CD14-positive monocyte (primary cell): ENCODE measurements around the gene OR10A7. TPM values are rescaled to one million over a fixed set of nuclear protein-coding genes. Genes with fewer than 3 reads are reported as not detected.

Experiments
- DNase-seq, 3 donors: peaks; one replicate each; pipeline ENCODE4 v3.0.0-alpha.2; 2011 to 2022
- H2AFZ ChIP-seq: 2 replicates; pipeline ENCODE4 v1.6.0; 2012; ENCODE audit warnings: mild to moderate bottlenecking, low read depth, low read length, inconsistent platforms; ENCODE audit not compliant: insufficient read depth, poor library complexity, severe bottlenecking
- H3K27ac ChIP-seq, 2 donors: 1 replicate in 1 of 2; 2 replicates in 1 of 2; pipeline ENCODE4 v1.5.1; 2012 to 2013; ENCODE audit warnings: low read length in 2 of 2, control low read depth in 1 of 2, inconsistent platforms in 1 of 2, low read depth in 1 of 2, mild to moderate bottlenecking in 1 of 2
- H3K27me3 ChIP-seq, 2 donors: one replicate each; pipeline versions ENCODE4 v1.6.0 to v1.6.1; 2011 to 2013; ENCODE audit warnings: low read length in 2 of 2; ENCODE audit not compliant: control insufficient read depth in 2 of 2, insufficient read depth in 2 of 2
- H3K36me3 ChIP-seq, 2 donors: replicated peaks in 1 of 2; 1 replicate in 1 of 2; 2 replicates in 1 of 2; pipeline versions ENCODE4 v1.5.1 to v1.6.1; 2012 to 2013; ENCODE audit warnings: low read length in 2 of 2, control low read depth in 1 of 2, inconsistent platforms in 1 of 2, mild to moderate bottlenecking in 1 of 2; ENCODE audit not compliant: insufficient read depth in 2 of 2, control insufficient read depth in 1 of 2
- H3K4me1 ChIP-seq, 2 donors: 1 replicate in 1 of 2; 2 replicates in 1 of 2; pipeline versions ENCODE4 v1.5.1 to v1.6.1; 2012 to 2013; ENCODE audit warnings: low read length in 2 of 2, control low read depth in 1 of 2, inconsistent platforms in 1 of 2, mild to moderate bottlenecking in 1 of 2, moderate library complexity in 1 of 2; ENCODE audit not compliant: insufficient read depth in 2 of 2, control insufficient read depth in 1 of 2
- H3K4me2 ChIP-seq: replicated peaks from 2 replicates; pipeline ENCODE3; 2012; ENCODE audit warnings: low read length, moderate library complexity, mild to moderate bottlenecking; ENCODE audit not compliant: poor library complexity, severe bottlenecking; ENCODE audit errors: extremely low read depth
- H3K4me3 ChIP-seq, 3 experiments: fragments of 200-600 bp in 1 of 3; sonication (generic) in 1 of 3; replicated peaks in 1 of 3; 1 replicate in 2 of 3; 2 replicates in 1 of 3; pipeline ENCODE4 v1.5.1; 2011 to 2013; ENCODE audit warnings: low read length in 3 of 3, mild to moderate bottlenecking in 3 of 3, control low read depth in 2 of 3, low read depth in 2 of 3, inconsistent platforms in 1 of 3, moderate library complexity in 1 of 3
- H3K79me2 ChIP-seq: 2 replicates; pipeline ENCODE4 v1.6.0; 2012; ENCODE audit warnings: mild to moderate bottlenecking, control low read depth, inconsistent platforms, low read length, moderate library complexity; ENCODE audit not compliant: insufficient read depth
- H3K9ac ChIP-seq: 2 replicates; pipeline ENCODE4 v1.6.0; 2017; ENCODE audit warnings: low read length, mild to moderate bottlenecking; ENCODE audit not compliant: insufficient read depth, poor library complexity, severe bottlenecking
- H3K9me3 ChIP-seq, 2 donors: replicated peaks in 1 of 2; 1 replicate in 1 of 2; 2 replicates in 1 of 2; pipeline versions ENCODE4 v1.5.1 to v1.6.1; 2012 to 2013; ENCODE audit warnings: low read length in 2 of 2, control low read depth in 1 of 2; ENCODE audit not compliant: control insufficient read depth in 1 of 2, insufficient read depth in 1 of 2
- H4K20me1 ChIP-seq: 2 replicates; pipeline ENCODE4 v1.6.0; 2012; ENCODE audit warnings: mild to moderate bottlenecking, low read length, control low read depth, moderate library complexity; ENCODE audit not compliant: insufficient read depth
- H3K27ac Mint-ChIP-seq, 7 donors: one replicate each; pipeline ENCODE4 v1.8.0; 2020; ENCODE audit warnings: mild to moderate bottlenecking in 7 of 7, mixed read lengths in 7 of 7, moderate library complexity in 6 of 7, inconsistent platforms in 2 of 7
- H3K27me3 Mint-ChIP-seq, 3 donors: one replicate each; pipeline ENCODE4 v1.8.0; 2021 to 2022; ENCODE audit warnings: low read depth in 3 of 3, mild to moderate bottlenecking in 3 of 3, mixed read lengths in 3 of 3, moderate library complexity in 3 of 3, inconsistent platforms in 1 of 3
- H3K36me3 Mint-ChIP-seq, 2 donors: one replicate each; pipeline ENCODE4 v1.8.0; 2020; ENCODE audit warnings: mixed read lengths in 2 of 2, inconsistent platforms in 1 of 2, mild to moderate bottlenecking in 1 of 2
- H3K4me1 Mint-ChIP-seq: one replicate; pipeline ENCODE4 v1.8.0; 2020; ENCODE audit warnings: mild to moderate bottlenecking, mixed read lengths
- H3K4me3 Mint-ChIP-seq, 2 donors: one replicate each; pipeline ENCODE4 v1.8.0; 2020; ENCODE audit warnings: mild to moderate bottlenecking in 2 of 2, mixed read lengths in 2 of 2, moderate library complexity in 1 of 2
- H3K9me3 Mint-ChIP-seq, 7 donors: one replicate each; pipeline ENCODE4 v1.8.0; 2020 to 2022; ENCODE audit warnings: mixed read lengths in 7 of 7, mild to moderate bottlenecking in 6 of 7, moderate library complexity in 6 of 7, inconsistent platforms in 2 of 7
- CTCF ChIP-seq: fragments of 200-600 bp; IDR thresholded peaks from one replicate; pipeline ENCODE4 v1.8.0; 2022; ENCODE audit warnings: antibody characterized with exemption, mild to moderate bottlenecking
- WGBS: methylation state at CpG from one replicate; pipeline ENCODE4 v1.1.5; 2013; ENCODE audit warnings: missing lambda C conversion rate; ENCODE audit not compliant: insufficient coverage; 5-methylcytosine and 5-hydroxymethylcytosine counted together
- intact Hi-C, 2 donors: fragments of 100-400 bp; cut with micrococcal nuclease; formaldehyde crosslinking; loops; one replicate each; pipeline versions ENCODE4 v1.15.0 to v1.15.1; 2023
- polyA plus RNA-seq, 3 donors: library from polyadenylated mRNA; depleted of rRNA in 1 of 3; unstranded in 2 of 3; stranded (reverse) in 1 of 3; fragments of 300-500 nt in 2 of 3; fragments of >200 nt in 1 of 3; fragmentation: Illumina TruSeq in 2 of 3; gene quantifications; 1 replicate in 2 of 3; 2 replicates in 1 of 3; pipeline ENCODE4 v1.2.3, GENCODE V29; 2012 to 2021

OR10A7 gene
- polyA plus RNA-seq, 3 donors, result not detected

GRCh38 chr12:55253281-55253680, 32.5 kb downstream of the OR10A7 start:
- no peak overlapping the region for H3K9ac ChIP-seq
- H3K27ac ChIP-seq, result no peak overlapping the region
- H3K36me3 ChIP-seq, result no peaks in the 10 kb centered on the region
- no peak overlapping the region for H3K4me2 ChIP-seq
- H3K27ac Mint-ChIP-seq, result no peak overlapping the region
- H4K20me1 ChIP-seq, result no peaks in the 10 kb centered on the region
- H3K27me3 ChIP-seq, result peaks cover 0 to 2% of the 10 kb centered on the region in 2 donors
- no peaks in the 10 kb centered on the region for H3K9me3 ChIP-seq
- H3K4me3 Mint-ChIP-seq, result no peak overlapping the region
- H3K4me1 ChIP-seq, result no peaks in the 10 kb centered on the region
- intact Hi-C loops, result no loop called here
- peaks cover 0 to 4% (median 0%) of the 10 kb centered on the region in 7 donors for H3K9me3 Mint-ChIP-seq
- no peaks in the 10 kb centered on the region for H3K36me3 Mint-ChIP-seq
- H3K4me3 ChIP-seq, result no peak overlapping the region
- H3K4me1 Mint-ChIP-seq, result no peaks in the 10 kb centered on the region
- no peak for DNase-seq
- no peak for TF ChIP-seq CTCF
- no peaks in the 10 kb centered on the region for H3K79me2 ChIP-seq
- H2AFZ ChIP-seq, result no peak overlapping the region
- peaks cover 0 to 2% (median 1%) of the 10 kb centered on the region in 3 donors for H3K27me3 Mint-ChIP-seq

GRCh38 chr12:55256831-55257230, 36.0 kb downstream of the OR10A7 start:
- no peak overlapping the region for H3K4me2 ChIP-seq
- DNase-seq, result no peak
- H2AFZ ChIP-seq, result no peak overlapping the region
- Mint-ChIP-seq H3K27ac (no peak overlapping the region), H3K36me3 (no peaks in the 10 kb centered on the region), H3K4me1 (no peaks in the 10 kb centered on the region), H3K27me3 (peaks cover 0 to 5% (median 0%) of the 10 kb centered on the region in 3 donors), H3K9me3 (peaks cover 0 to 4% (median 0%) of the 10 kb centered on the region in 7 donors), H3K4me3 (no peak overlapping the region)
- H3K27ac ChIP-seq, result no peak overlapping the region
- no peaks in the 10 kb centered on the region for H3K9me3 ChIP-seq
- no CpG with 5 or more reads among the region's 4 CpGs for WGBS
- TF ChIP-seq CTCF, result no peak
- no peaks in the 10 kb centered on the region for H3K36me3 ChIP-seq
- intact Hi-C loops, result no loop called here
- no peaks in the 10 kb centered on the region for H3K4me1 ChIP-seq
- no peaks in the 10 kb centered on the region for H3K79me2 ChIP-seq
- H3K4me3 ChIP-seq, result no peak overlapping the region
- no peaks in the 10 kb centered on the region for H4K20me1 ChIP-seq
- H3K9ac ChIP-seq, result no peak overlapping the region
- no peaks in the 10 kb centered on the region for H3K27me3 ChIP-seq
